K562 treated with DMSO at 1 percent for 48 hours (cell line): ENCODE data around the gene ZNF460. TPM values are rescaled to one million over a fixed set of nuclear protein-coding genes. Genes with fewer than 3 reads are reported as not detected.

Source experiments
- total RNA-seq: library from RNA; unstranded; fragments of 300-600 nt; gene quantifications from 2 replicates; pipeline ENCODE4 v1.2.3, GENCODE V29; 2022; ENCODE audit warnings: low replicate concordance; ENCODE audit errors: extremely low read depth

ZNF460 gene
- not detected in 2 replicates for total RNA-seq

DNA sequence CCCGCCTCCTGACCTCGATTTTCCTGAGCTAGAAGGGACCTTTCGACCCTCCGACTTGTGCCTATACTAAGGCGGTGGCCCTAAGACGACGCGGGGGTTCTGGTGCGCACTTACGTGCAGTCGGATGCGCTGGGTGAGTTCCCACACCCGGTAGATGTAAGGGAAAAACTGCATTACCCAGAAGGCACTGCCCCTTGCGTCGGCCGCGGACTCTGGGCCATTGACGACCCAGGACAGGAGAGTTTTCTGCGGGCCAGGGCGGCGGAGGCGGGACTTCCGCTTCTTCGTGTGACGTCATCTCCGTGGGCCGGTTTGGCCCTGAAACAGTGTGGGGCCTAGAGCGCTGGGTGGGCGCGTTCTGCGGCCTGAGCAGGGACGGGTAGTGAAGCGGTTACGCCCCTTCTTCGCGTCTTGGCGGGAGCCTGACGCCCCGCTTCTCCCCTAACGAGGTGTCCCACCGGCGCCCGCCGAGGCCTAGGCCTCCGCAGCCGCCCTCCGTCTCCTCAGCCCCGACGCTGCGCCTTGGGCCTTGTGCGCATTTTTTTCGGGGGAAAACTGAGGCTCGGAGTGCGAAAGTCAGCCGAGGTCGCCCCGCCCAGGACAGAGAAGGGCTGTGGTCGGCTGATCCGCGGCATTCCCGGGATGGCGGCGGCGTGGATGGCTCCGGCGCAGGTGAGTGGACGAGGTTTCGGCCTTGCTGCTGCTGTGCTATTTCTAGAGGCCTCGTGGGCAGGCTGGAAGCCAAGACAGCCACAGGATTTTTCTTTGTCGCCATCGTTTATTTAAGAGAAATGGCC lies at the start of gene ZNF460:
TSS of gene ZNF460 (plus strand) at position 321 of the 797 bp plus-strand sequence. CDS start at position 643, 322 bp downstream.

DNA sequence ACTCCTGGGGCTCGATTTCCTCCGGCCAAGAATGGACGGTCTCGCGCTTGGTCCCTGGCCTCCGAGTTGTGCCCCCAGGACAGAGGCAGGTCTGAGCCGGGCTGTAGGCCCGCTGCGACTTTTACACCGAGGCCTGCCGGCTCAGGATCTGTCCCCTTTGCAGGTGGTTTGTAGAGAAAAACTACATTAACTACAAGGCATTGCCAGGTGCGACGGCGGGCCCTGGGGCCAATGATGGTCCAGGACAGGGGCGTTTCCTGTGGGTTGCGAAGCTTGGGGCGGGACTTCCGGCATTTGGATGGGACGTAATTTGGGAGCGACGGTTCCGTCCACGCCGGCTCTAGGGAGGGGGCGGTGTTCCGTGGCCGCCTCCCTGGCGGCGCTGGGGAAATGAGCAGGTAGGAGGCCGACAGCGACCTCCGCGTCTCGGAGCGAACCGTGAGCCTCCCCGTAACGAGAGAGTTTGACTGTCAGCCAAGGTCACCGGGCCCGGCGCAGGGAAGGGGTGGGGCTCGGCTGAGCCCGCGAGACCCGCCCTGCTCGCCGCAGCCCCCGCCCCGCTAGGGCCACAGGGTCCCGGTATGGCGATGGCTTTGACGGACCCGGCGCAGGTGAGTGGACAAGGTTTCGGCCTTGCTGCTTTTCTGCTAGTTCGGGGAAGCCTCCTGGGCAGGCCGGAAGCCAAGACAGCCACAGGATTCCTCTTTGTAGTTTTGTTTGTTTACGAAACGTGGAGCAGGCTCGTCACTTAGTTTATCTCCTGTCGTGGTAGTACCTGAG lies 39.8 kb upstream of the ZNF460 start, which contains the start of gene ZNF805:
TSS of gene ZNF805 (plus strand) at position 322 of the 780 bp plus-strand sequence. CDS start at position 582, 260 bp downstream.

DNA sequence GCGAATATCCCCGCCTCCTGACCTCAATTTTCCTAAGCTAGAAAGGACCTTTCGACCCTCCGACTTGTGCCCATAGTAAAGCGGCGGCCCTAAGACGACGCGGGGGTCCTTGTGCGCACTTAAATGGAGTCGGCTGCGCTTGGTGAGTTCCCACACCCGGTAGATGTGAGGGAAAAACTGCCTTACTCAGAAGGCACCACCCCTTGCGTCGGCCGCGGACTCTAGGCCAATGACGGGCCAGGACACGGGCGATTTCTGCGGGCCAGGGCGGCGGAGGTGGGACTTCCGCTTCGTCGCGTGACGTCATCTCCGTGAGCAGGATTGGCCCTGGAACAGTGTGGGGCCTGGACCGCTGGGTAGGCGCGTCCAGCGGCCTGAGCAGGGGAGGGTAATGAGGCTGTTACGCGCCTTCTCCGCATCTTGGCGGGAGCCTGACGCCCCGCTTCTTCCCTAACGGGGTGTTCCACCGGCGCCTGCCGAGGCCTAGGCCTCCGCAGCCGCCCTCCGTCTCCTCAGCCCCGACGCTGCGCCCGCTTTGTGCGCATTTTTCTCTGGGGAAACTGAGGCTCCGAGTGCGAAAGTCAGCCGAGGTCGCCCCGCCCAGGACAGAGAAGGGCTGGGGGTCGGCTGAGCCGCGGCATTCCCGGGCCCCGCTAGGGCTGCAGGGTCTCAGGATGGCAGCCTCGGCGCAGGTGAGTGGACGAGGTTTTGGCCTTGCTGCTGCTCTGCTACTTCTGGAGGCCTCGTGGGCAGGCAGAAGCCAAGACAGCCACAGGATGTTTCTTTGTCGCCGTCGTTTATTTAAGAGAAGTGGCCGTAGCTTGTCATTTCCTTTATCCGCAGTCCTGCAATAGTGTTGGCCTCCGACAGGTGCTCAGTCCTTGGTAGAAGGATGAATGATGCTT lies 40.1 kb downstream of the ZNF460 start, which contains the start of gene ZNF543:
TSS of gene ZNF543 (plus strand) at position 293 of the 905 bp plus-strand sequence. CDS start at position 675, 382 bp downstream.

Other genes starting within 250 kb of the ZNF460 start
- gene USP29, start 160.5 kb upstream of the ZNF460 start, total RNA-seq = not detected in 2 replicates
- gene ZIM3, start 135.3 kb upstream of the ZNF460 start, total RNA-seq = not detected in 2 replicates
- gene DUXA, start 113.0 kb upstream of the ZNF460 start, total RNA-seq = not detected in 2 replicates
- not detected in 2 replicates for gene ZNF264, start 89.0 kb upstream of the ZNF460 start, total RNA-seq
- not detected in 2 replicates for gene AURKC, start 49.5 kb upstream of the ZNF460 start, total RNA-seq
- not detected in 2 replicates for gene ZNF805, start 39.9 kb upstream of the ZNF460 start, total RNA-seq
- gene ZNF543, start 40.0 kb downstream of the ZNF460 start, total RNA-seq = not detected in 2 replicates
- not detected in 2 replicates for gene ZNF304, start 70.8 kb downstream of the ZNF460 start, total RNA-seq
- gene TRAPPC2B, start 83.1 kb downstream of the ZNF460 start, total RNA-seq = not detected in 2 replicates
- gene ZNF547, start 83.1 kb downstream of the ZNF460 start, total RNA-seq = not detected in 2 replicates
- not detected in 2 replicates for gene ZNF548, start 109.4 kb downstream of the ZNF460 start, total RNA-seq
- gene ZNF17, start 130.7 kb downstream of the ZNF460 start, total RNA-seq = not detected in 2 replicates
- gene ZNF749, start 154.8 kb downstream of the ZNF460 start, total RNA-seq = not detected in 2 replicates
- not detected in 2 replicates for gene VN1R1, start 176.7 kb downstream of the ZNF460 start, total RNA-seq
- gene ZNF772, start 197.1 kb downstream of the ZNF460 start, total RNA-seq = not detected in 2 replicates
- gene ZNF419, start 207.3 kb downstream of the ZNF460 start, total RNA-seq = not detected in 2 replicates
- gene ZNF773, start 219.5 kb downstream of the ZNF460 start, total RNA-seq = not detected in 2 replicates
- not detected in 2 replicates for gene ZNF549, start 246.9 kb downstream of the ZNF460 start, total RNA-seq